ENCODE results near the gene TMEM54. TPM values are rescaled to one million over a fixed set of nuclear protein-coding genes. Genes with fewer than 3 reads are reported as not detected.

TMEM54 gene
- polyA plus RNA-seq, 1 experiment = 34.9 TPM

DNA sequence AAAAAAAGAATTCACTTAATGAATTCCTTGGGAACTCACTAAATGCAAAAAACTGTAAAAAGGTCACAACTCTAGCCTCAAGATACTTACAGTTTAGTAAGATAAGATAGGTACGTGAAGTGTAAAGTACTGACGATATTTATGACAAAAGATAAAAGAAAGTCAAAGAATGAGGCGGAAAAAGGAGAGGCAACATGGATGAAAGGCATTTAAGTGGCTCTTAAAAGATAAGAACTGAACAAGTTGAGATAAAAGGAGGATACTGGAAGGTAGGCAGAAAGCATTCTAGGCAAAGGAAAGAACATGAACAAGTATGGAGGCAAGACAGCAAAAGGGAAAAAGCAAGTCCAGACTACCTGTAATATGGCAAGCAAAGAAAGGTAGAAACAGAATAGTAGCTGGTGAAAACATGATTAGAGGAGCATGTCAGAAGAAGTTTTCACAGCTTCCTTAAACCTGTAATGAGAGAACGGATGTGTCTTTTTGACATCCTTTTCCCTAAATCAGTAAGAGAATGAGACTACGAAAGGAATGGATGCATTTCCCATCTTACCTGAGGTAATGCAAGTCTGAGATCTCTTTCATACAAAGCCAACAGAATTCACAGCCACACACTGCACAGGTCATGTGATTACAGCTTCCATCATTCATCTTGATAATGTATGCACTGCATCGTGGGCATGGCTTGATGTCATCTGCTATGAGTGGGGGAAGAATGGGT lies 46.6 kb upstream of the TMEM54 start:
- Histone ChIP-seq H3K36me3 (ENCODE audit: control insufficient read depth, insufficient read depth, low read length) (peaks cover 3% of the 10 kb centered on the region), H3K4me3 (ENCODE audit: low read depth, low read length) (no peak overlapping the region), H3K27me3 (ENCODE audit: control insufficient read depth, insufficient read depth, low read length) (no peaks in the 10 kb centered on the region)
- POLR2A ChIA-PET = no interaction called here
- DNase-seq (ENCODE audit: low read depth) = no peak
- TF ChIP-seq, protein P1, sequence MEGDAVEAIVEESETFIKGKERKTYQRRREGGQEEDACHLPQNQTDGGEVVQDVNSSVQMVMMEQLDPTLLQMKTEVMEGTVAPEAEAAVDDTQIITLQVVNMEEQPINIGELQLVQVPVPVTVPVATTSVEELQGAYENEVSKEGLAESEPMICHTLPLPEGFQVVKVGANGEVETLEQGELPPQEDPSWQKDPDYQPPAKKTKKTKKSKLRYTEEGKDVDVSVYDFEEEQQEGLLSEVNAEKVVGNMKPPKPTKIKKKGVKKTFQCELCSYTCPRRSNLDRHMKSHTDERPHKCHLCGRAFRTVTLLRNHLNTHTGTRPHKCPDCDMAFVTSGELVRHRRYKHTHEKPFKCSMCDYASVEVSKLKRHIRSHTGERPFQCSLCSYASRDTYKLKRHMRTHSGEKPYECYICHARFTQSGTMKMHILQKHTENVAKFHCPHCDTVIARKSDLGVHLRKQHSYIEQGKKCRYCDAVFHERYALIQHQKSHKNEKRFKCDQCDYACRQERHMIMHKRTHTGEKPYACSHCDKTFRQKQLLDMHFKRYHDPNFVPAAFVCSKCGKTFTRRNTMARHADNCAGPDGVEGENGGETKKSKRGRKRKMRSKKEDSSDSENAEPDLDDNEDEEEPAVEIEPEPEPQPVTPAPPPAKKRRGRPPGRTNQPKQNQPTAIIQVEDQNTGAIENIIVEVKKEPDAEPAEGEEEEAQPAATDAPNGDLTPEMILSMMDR (IDR thresholded peaks at IDR 0.05; ENCODE audit: insufficient read depth, low read depth, low read length) = no peak
- CTCF ChIA-PET = interaction anchor here (2.3 kb wide), 1 partner anchor 59 kb away, joined by 9 read pairs; no protein-coding TSS in a partner anchor

DNA sequence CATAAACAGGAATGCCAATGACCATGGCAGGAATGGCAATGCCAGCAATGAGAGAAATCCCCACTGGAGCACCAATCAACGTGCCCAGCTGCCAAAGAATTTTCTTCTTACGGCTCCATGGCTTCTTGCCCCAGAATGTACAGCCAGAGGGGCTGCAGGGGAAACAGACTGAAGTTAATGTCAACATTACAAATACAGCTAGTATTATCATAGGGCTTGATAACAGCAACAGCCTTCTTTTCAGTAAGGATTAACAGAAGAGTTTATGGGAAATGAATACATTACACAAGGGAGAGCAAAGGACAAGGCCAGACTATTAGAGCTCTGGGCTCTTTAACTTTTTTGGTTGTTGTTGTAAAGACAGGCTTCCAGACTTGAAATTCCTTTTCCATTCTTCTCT lies 45.2 kb upstream of the TMEM54 start:
- no peak overlapping the region for H3K4me3 ChIP-seq (ENCODE audit: low read depth, low read length)
- no peaks in the 10 kb centered on the region for H3K27me3 ChIP-seq (ENCODE audit: control insufficient read depth, insufficient read depth, low read length)
- ChIA-PET POLR2A (no interaction called here), CTCF (interaction anchor here (1.2 to 1.3 kb wide), 2 partner anchors 13 to 61 kb away, joined by 4 to 5 read pairs; no protein-coding TSS in a partner anchor)
- no peak for DNase-seq (ENCODE audit: low read depth)
- peaks cover 4% of the 10 kb centered on the region for H3K36me3 ChIP-seq (ENCODE audit: control insufficient read depth, insufficient read depth, low read length)
- TF ChIP-seq, protein P1 (IDR thresholded peaks at IDR 0.05; ENCODE audit: insufficient read depth, low read depth, low read length) = no peak

GRCh38 chr1:32944180-32944579 lies 43.0 kb upstream of the TMEM54 start:
- no peaks in the 10 kb centered on the region for H3K27me3 ChIP-seq (ENCODE audit: control insufficient read depth, insufficient read depth, low read length)
- POLR2A ChIA-PET = no interaction called here
- TF ChIP-seq, protein P1 (IDR thresholded peaks at IDR 0.05; ENCODE audit: insufficient read depth, low read depth, low read length) = no peak
- CTCF ChIA-PET = interaction anchor here (0.6 to 1.4 kb wide), 2 partner anchors 63 to 1216 kb away, joined by 3 to 4 read pairs; no protein-coding TSS in a partner anchor
- peaks cover 4% of the 10 kb centered on the region for H3K36me3 ChIP-seq (ENCODE audit: control insufficient read depth, insufficient read depth, low read length)
- no peak overlapping the region for H3K4me3 ChIP-seq (ENCODE audit: low read depth, low read length)
- DNase-seq (ENCODE audit: low read depth) = no peak

DNA sequence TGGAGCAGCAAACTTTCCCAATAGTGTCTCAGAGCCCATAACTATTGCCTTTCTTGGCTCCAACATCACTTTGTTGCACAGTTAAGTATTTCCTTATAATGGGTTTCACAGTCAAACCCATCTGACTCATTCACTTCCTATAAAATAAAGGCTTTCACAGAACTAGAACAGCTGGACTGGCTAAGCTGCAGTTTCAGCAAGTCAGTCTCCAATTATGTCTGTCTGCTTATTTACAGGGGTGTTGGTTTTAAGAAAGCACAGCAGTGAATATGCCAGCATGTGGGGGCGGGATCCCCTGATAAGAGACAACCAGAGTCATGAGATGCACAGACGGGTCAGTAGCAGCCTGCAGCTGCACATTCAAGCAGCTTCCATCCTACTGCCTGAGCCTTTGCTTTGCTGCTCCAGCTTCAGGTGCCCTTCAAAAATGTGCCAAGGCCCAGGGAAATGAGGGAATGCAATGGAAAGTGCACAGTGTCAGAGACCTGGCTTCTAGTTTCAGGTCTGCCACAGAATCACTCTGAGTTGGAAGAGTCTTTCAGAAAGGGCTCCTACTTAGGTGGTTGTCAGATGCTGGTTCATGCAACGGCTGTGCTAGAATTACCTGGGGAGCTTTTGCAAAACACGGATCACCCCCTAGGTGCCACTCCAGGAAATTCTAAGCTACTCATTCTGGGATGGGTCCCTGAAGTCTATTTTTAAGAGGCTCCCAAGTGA lies 38.6 kb upstream of the TMEM54 start:
- POLR2A ChIA-PET = no interaction called here
- CTCF ChIA-PET = interaction anchor here (0.6 to 2.5 kb wide), 8 partner anchors 25 to 147 kb away, joined by 3 to 11 read pairs (median 4); partner anchors contain the start of gene RNF19B
- H3K36me3 ChIP-seq (ENCODE audit: control insufficient read depth, insufficient read depth, low read length) = peaks cover 6% of the 10 kb centered on the region
- peak; percentile 78 for DNase-seq (ENCODE audit: low read depth)
- no peaks in the 10 kb centered on the region for H3K27me3 ChIP-seq (ENCODE audit: control insufficient read depth, insufficient read depth, low read length)
- TF ChIP-seq, protein P1 (IDR thresholded peaks at IDR 0.05; ENCODE audit: insufficient read depth, low read depth, low read length) = no peak
- H3K4me3 ChIP-seq (ENCODE audit: low read depth, low read length) = no peak overlapping the region

GRCh38 chr1:32937061-32937460 lies 35.9 kb upstream of the TMEM54 start:
- no peak for DNase-seq (ENCODE audit: low read depth)
- H3K36me3 ChIP-seq (ENCODE audit: control insufficient read depth, insufficient read depth, low read length) = peaks cover 4% of the 10 kb centered on the region
- CTCF ChIA-PET = interaction anchor here (0.6 to 12.2 kb wide), 6 partner anchors 40 to 416 kb away, joined by 3 to 132 read pairs (median 4); no protein-coding TSS in a partner anchor
- no peaks in the 10 kb centered on the region for H3K27me3 ChIP-seq (ENCODE audit: control insufficient read depth, insufficient read depth, low read length)
- POLR2A ChIA-PET = no interaction called here
- no peak overlapping the region for H3K4me3 ChIP-seq (ENCODE audit: low read depth, low read length)
- TF ChIP-seq, protein P1 (IDR thresholded peaks at IDR 0.05; ENCODE audit: insufficient read depth, low read depth, low read length) = no peak

Measured in BJ (cell line).